ENCODE measurements around the gene MSI2.
"Not testable (repeated sequence)": the region's sequence is repeated elsewhere in the genome, so short reads cannot be mapped to it uniquely, and the experiment has no call there.

MSI2 gene

GRCh38 chr17:57292091-57292490 is 35.8 kb downstream of the MSI2 start:
- no peak for DNase-seq (ENCODE audit: low read depth, low spot score)

- DNase-seq (ENCODE audit: low read depth, low spot score), result peak; percentile 92
Measured at GRCh38 chr17:57293077-57293476, 36.8 kb downstream of the MSI2 start.

- no peak for DNase-seq (ENCODE audit: low read depth, low spot score)
Measured at GRCh38 chr17:57294101-57294500, 37.8 kb downstream of the MSI2 start.

GRCh38 chr17:57294629-57295501 is 38.5 kb downstream of the MSI2 start:
- DNase-seq (ENCODE audit: low read depth, low spot score), result peak; percentile 83

- DNase-seq (ENCODE audit: low read depth, low spot score), result peak; percentile 79
Measured at GRCh38 chr17:57295526-57296023, 39.3 kb downstream of the MSI2 start.

- no peak for DNase-seq (ENCODE audit: low read depth, low spot score)
Measured at GRCh38 chr17:57296231-57296630, 39.9 kb downstream of the MSI2 start.

- DNase-seq (ENCODE audit: low read depth, low spot score), result no peak
Measured at GRCh38 chr17:57299176-57299575, 42.9 kb downstream of the MSI2 start.

- DNase-seq (ENCODE audit: low read depth, low spot score), result not testable (repeated sequence)
Measured at GRCh38 chr17:57300592-57300991, 44.3 kb downstream of the MSI2 start.

- DNase-seq (ENCODE audit: low read depth, low spot score), result no peak
Measured at GRCh38 chr17:57302690-57303465, 46.6 kb downstream of the MSI2 start.

GRCh38 chr17:57305144-57305728 is 48.9 kb downstream of the MSI2 start:
- DNase-seq (ENCODE audit: low read depth, low spot score), result no peak

- DNase-seq (ENCODE audit: low read depth, low spot score), result no peak
Measured at GRCh38 chr17:57305908-57306504, 49.7 kb downstream of the MSI2 start.

GRCh38 chr17:57308543-57309186 is 52.3 kb downstream of the MSI2 start:
- DNase-seq (ENCODE audit: low read depth, low spot score), result no peak

- DNase-seq (ENCODE audit: low read depth, low spot score), result no peak
Measured at GRCh38 chr17:57309479-57309878, 53.2 kb downstream of the MSI2 start.

GRCh38 chr17:57311281-57312216 is 55.2 kb downstream of the MSI2 start:
- DNase-seq (ENCODE audit: low read depth, low spot score), result no peak

- DNase-seq (ENCODE audit: low read depth, low spot score), result no peak
Measured at GRCh38 chr17:57312242-57312641, 55.9 kb downstream of the MSI2 start.

- DNase-seq (ENCODE audit: low read depth, low spot score), result peak; percentile 69
Measured at GRCh38 chr17:57313097-57313835, 56.9 kb downstream of the MSI2 start.

- DNase-seq (ENCODE audit: low read depth, low spot score), result no peak
Measured at GRCh38 chr17:57315061-57316015, 59.0 kb downstream of the MSI2 start.

GRCh38 chr17:57316361-57316760 is 60.0 kb downstream of the MSI2 start:
- DNase-seq (ENCODE audit: low read depth, low spot score), result no peak
